Activated T-helper 2 cell treated with anti-CD3 and anti-CD28 coated beads, Interferon-gamma antibody, Interleukin-2, Interleukin-4, amounts not matched to agents 10 μg/mL and 5 μg/mL and 100 μg/mL, durations not matched to agents 14 hours and 24 hours and 36 hours (primary cell): Measurements from ENCODE around the gene CD2. TPM values are rescaled to one million over a fixed set of nuclear protein-coding genes. Genes with fewer than 3 reads are reported as not detected.

Source experiments
- DNase-seq: peaks from one replicate; pipeline ENCODE4 v3.0.0; 2021; ENCODE audit warnings: low spot score
- H3K27ac Mint-ChIP-seq: one replicate; pipeline ENCODE4 v1.8.0; 2021; ENCODE audit warnings: mixed read lengths
- H3K27me3 Mint-ChIP-seq: one replicate; pipeline ENCODE4 v1.8.0; 2021; ENCODE audit warnings: low read depth, mixed read lengths
- H3K36me3 Mint-ChIP-seq: one replicate; pipeline ENCODE4 v1.8.0; 2021; ENCODE audit warnings: low read depth, mixed read lengths
- H3K4me1 Mint-ChIP-seq: one replicate; pipeline ENCODE4 v1.8.0; 2021; ENCODE audit warnings: low read depth, mixed read lengths
- H3K4me3 Mint-ChIP-seq: one replicate; pipeline ENCODE4 v1.8.0; 2021; ENCODE audit warnings: low read depth, mild to moderate bottlenecking, moderate library complexity, mixed read lengths
- H3K9me3 Mint-ChIP-seq: one replicate; pipeline ENCODE4 v1.8.0; 2021; ENCODE audit warnings: mixed read lengths
- intact Hi-C: fragments of 100-400 bp; cut with micrococcal nuclease; formaldehyde crosslinking; loops from one replicate; pipeline ENCODE4 v1.15.1; 2023
- total RNA-seq: library from RNA; stranded (reverse); gene quantifications from 2 replicates; pipeline ENCODE4 v1.2.3, GENCODE V29; 2022

The CD2 gene
- total RNA-seq, 1 donor from 2014 or later: 304 TPM

DNA sequence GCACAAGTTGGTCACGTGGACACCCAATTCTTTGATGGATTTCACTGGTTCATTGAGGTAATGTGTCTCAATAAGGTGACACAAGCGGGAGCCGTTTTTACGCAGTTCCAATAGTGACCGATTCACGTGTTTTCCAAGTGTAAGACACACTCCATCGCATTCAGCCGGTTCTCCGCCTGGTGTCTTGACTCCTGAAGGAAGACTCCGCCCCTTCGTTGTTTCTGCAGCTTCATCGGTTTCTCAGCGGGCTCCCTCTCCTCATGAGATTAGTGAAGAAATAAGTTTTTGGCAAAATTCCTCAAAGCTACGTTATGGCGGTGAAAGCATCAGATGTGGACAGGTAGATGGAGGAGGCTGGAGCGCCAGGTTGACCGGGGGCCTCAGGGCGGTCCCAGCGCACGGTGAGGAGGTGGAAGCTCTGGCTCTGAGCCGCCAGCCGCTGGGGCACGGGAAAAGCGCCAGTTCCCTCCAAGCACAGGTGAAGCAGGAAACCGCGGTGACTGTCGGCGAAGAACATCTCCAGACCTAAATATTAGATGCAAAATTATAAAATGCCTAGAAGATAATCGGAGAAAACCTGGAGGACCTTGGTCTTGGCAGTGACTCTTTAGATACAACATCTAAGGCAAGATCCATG lies 21.0 kb downstream of the CD2 start:
- Mint-ChIP-seq H3K27ac (no peak overlapping the region), H3K36me3 (peaks cover 55% of the 10 kb centered on the region), H3K4me1 (peaks cover 59% of the 10 kb centered on the region), H3K4me3 (peak overlapping the region; percentile 23), H3K27me3 (no peaks in the 10 kb centered on the region), H3K9me3 (peaks cover 23% of the 10 kb centered on the region)
- no peak for DNase-seq
- intact Hi-C loops: no loop called here

- peak overlapping the region; percentile 57 for H3K4me3 Mint-ChIP-seq
- peak overlapping the region; percentile 70 for H3K27ac Mint-ChIP-seq
- DNase-seq: no peak
- no peaks in the 10 kb centered on the region for H3K27me3 Mint-ChIP-seq
- H3K9me3 Mint-ChIP-seq: peaks cover 21% of the 10 kb centered on the region
- peaks cover 32% of the 10 kb centered on the region for H3K36me3 Mint-ChIP-seq
- H3K4me1 Mint-ChIP-seq: peaks cover 35% of the 10 kb centered on the region
- intact Hi-C loops: loop anchor here (2.0 kb wide), 1 partner anchor 13 kb away; no protein-coding TSS in a partner anchor
Measured at GRCh38 chr1:116777831-116778830, 23.9 kb downstream of the CD2 start.

DNA sequence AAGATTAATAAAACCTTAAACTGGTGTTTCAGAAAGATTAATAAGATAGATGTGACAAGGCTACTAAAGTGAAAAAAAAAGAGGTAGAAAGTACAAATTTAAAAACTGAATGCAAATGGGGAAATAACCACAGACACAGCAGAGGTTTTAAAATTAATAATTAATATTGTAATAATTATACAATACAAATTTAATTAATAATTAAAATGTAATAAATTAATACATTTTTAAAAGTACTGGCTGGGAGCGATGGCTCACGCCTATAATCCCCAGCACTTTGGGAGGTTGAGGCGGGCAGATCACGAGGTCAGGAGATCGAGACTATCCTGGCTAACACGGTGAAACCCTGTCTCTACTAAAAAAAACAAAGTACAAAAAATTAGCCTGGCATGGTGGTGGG lies 26.8 kb downstream of the CD2 start:
- Mint-ChIP-seq H3K4me1 (peaks cover 34% of the 10 kb centered on the region), H3K36me3 (peaks cover 18% of the 10 kb centered on the region), H3K27me3 (no peaks in the 10 kb centered on the region), H3K27ac (no peak overlapping the region), H3K9me3 (peaks cover 13% of the 10 kb centered on the region), H3K4me3 (no peak overlapping the region)
- no peak for DNase-seq
- intact Hi-C loops: no loop called here

GRCh38 chr1:116785006-116785405 lies 30.8 kb downstream of the CD2 start:
- Mint-ChIP-seq H3K27me3 (no peaks in the 10 kb centered on the region), H3K4me3 (no peak overlapping the region), H3K4me1 (peaks cover 24% of the 10 kb centered on the region), H3K27ac (no peak overlapping the region), H3K9me3 (peaks cover 30% of the 10 kb centered on the region), H3K36me3 (peaks cover 25% of the 10 kb centered on the region)
- DNase-seq: no peak
- intact Hi-C loops: no loop called here

GRCh38 chr1:116786049-116786448 lies 31.8 kb downstream of the CD2 start:
- Mint-ChIP-seq H3K4me1 (peaks cover 28% of the 10 kb centered on the region), H3K27me3 (no peaks in the 10 kb centered on the region), H3K27ac (no peak overlapping the region), H3K4me3 (no peak overlapping the region), H3K9me3 (peaks cover 32% of the 10 kb centered on the region), H3K36me3 (peaks cover 25% of the 10 kb centered on the region)
- no peak for DNase-seq
- intact Hi-C loops: loop anchor here (2.0 kb wide), 1 partner anchor 17 kb away; no protein-coding TSS in a partner anchor

DNA sequence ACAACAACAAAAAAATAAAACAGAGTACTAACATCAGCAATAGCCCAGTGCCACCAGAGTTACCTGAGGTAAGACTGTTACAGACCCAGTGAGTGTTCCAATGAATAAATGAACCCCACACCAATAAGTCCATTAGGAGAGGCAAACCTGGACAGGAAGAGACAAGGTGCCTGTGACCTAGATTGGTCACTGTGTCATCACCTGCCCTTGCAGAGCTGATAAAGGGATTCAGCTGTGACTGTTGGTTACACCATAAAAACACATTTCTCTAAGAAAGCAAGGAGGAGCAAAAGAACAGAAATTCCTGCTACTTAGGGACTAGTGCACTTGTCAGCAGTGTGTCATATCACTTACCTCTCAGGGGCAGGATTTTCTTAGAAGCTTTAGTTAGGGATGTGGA lies 37.5 kb downstream of the CD2 start:
- H3K27me3 Mint-ChIP-seq: no peaks in the 10 kb centered on the region

DNA sequence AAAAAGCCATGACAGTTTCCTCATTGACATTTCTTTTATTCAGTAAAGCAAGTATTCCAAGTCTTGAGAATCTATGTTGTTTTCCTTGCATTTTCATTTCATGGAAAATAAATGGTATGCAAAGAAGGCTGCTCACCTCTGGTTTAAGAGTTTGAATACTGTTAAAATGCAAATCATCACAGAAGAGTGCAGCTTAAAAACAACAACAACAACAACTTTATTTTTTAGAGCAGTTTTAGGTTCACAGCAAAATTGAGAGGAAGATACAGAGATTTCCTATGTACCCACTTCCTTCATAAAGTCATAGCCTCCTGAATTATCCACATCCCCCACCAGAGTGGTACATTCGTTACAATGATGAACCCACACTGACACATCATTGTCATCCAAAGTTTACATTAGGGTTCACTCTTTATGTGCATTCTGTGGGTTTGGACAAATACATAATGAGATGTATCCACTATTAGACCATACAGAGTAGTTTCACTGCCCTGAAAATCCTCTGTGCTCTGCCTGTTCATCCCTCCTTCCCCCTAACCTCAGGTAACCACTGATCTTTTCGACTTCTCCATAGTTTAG lies 39.2 kb downstream of the CD2 start:
- intact Hi-C loops: no loop called here
- Mint-ChIP-seq H3K4me3 (no peak overlapping the region), H3K9me3 (peaks cover 12% of the 10 kb centered on the region), H3K27ac (no peak overlapping the region), H3K27me3 (no peaks in the 10 kb centered on the region), H3K36me3 (peaks cover 15% of the 10 kb centered on the region), H3K4me1 (peaks cover 54% of the 10 kb centered on the region)
- no peak for DNase-seq

More for the DNA sequence above, 37.5 kb downstream of the CD2 start:
- intact Hi-C loops: loop anchor here (2.0 kb wide), 1 partner anchor 15 kb away; no protein-coding TSS in a partner anchor
- H3K4me1 Mint-ChIP-seq: peaks cover 45% of the 10 kb centered on the region
- DNase-seq: no peak
- H3K4me3 Mint-ChIP-seq: no peak overlapping the region
- H3K36me3 Mint-ChIP-seq: peaks cover 15% of the 10 kb centered on the region
- H3K9me3 Mint-ChIP-seq: peaks cover 20% of the 10 kb centered on the region
- no peak overlapping the region for H3K27ac Mint-ChIP-seq

DNA sequence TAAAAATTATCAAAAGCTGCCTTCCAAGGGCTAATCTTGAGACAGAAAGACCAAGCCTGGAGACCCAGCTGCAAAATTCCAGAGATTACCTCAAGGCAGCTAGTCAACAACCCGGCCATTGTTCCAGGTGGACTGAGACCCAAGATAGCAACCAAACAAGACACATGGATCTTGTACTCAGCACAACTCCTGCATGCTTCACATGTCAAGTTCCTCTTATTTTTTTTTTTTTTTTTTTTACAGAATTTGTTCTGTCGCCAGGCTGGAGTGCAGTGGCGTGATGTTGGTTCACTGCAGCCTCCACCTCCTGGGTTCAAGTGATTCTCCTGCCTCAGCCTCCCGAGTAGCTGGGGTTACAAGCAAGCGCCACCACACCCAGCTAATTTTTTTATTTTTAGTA lies 40.1 kb downstream of the CD2 start:
- Mint-ChIP-seq H3K9me3 (peaks cover 12% of the 10 kb centered on the region), H3K4me3 (no peak overlapping the region), H3K27me3 (no peaks in the 10 kb centered on the region), H3K36me3 (peaks cover 21% of the 10 kb centered on the region), H3K4me1 (peaks cover 56% of the 10 kb centered on the region), H3K27ac (no peak overlapping the region)
- DNase-seq: no peak
- intact Hi-C loops: no loop called here

DNA sequence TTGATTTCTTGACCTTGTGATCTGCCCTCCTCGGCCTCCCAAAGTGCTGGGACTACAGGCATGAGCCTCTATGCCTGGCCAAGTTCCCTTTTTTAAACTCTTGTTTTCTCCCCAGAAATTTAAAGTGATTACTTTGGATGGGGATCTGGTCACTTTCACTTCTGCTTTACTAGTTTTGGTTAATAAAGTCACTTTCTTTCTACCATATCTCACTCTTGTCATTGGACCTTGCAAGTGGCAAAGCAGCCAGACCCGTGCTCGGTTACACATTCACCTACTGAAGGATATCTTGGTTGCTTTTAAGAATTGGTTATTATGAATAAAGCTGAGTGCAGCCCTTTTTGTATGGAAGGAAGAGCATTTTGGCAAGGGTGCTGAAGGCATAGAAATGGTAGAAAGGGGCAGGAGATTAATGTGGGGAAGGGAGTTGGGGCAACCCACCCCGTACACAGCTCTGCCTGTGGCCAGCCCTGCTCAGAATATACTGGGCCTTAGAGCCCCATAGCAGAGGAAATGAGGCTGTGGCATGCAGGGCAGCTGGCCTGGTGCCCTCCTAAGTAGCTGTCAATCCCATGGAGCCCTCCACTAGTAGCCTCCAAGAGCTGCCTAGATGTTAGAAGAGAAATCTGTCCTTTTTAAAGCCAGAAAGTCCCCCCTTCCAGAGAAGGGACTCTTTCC lies 40.7 kb downstream of the CD2 start:
- no peak for DNase-seq
- Mint-ChIP-seq H3K4me3 (no peak overlapping the region), H3K27ac (no peak overlapping the region), H3K4me1 (peaks cover 56% of the 10 kb centered on the region), H3K36me3 (peaks cover 24% of the 10 kb centered on the region), H3K27me3 (no peaks in the 10 kb centered on the region), H3K9me3 (peaks cover 12% of the 10 kb centered on the region)
- intact Hi-C loops: no loop called here

GRCh38 chr1:116795482-116795829 lies 41.2 kb downstream of the CD2 start:
- intact Hi-C loops: no loop called here
- no peak for DNase-seq
- Mint-ChIP-seq H3K4me1 (peaks cover 56% of the 10 kb centered on the region), H3K27ac (no peak overlapping the region), H3K27me3 (no peaks in the 10 kb centered on the region), H3K36me3 (peaks cover 24% of the 10 kb centered on the region), H3K4me3 (no peak overlapping the region), H3K9me3 (peaks cover 9% of the 10 kb centered on the region)

- DNase-seq: peak; percentile 13
- no peaks in the 10 kb centered on the region for H3K9me3 Mint-ChIP-seq
- no peaks in the 10 kb centered on the region for H3K27me3 Mint-ChIP-seq
- peaks cover 90% of the 10 kb centered on the region for H3K4me1 Mint-ChIP-seq
- peak overlapping the region; percentile 79 for H3K4me3 Mint-ChIP-seq
- intact Hi-C loops: loop anchor here (5.0 kb wide), 1 partner anchor 247 kb away; no protein-coding TSS in a partner anchor
- peaks cover 23% of the 10 kb centered on the region for H3K36me3 Mint-ChIP-seq
- peak overlapping the region; percentile 90 for H3K27ac Mint-ChIP-seq
Measured at GRCh38 chr1:116804736-116805135, 50.5 kb downstream of the CD2 start.

DNA sequence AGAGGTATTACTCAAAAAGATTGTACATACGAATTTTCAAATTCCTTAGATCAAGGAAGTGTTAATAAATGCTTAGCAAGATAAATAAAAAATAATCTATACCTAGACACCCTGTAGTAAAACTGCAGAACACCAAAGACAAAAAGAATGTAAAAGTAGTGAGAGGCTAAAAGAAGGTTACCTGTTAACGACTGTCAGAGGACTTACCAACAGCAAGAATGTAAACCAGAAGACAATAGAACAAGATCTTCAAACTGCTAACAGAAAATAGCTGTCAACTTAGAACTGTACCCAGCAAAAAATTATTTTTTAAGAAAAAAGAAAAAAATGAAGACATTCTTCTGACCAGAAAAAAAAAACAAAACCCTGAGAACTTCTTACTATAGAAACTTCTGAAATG lies 51.2 kb downstream of the CD2 start:
- DNase-seq: no peak
- H3K27me3 Mint-ChIP-seq: no peaks in the 10 kb centered on the region
- no peaks in the 10 kb centered on the region for H3K9me3 Mint-ChIP-seq
- H3K4me1 Mint-ChIP-seq: peaks cover 90% of the 10 kb centered on the region
- peak overlapping the region; percentile 90 for H3K27ac Mint-ChIP-seq
- H3K4me3 Mint-ChIP-seq: peak overlapping the region; percentile 79
- intact Hi-C loops: loop anchor here (5.0 kb wide), 1 partner anchor 248 kb away; no protein-coding TSS in a partner anchor
- H3K36me3 Mint-ChIP-seq: peaks cover 21% of the 10 kb centered on the region
